IMR-90 (cell line): ENCODE results near the gene PAX2. TPM values are rescaled to one million over a fixed set of nuclear protein-coding genes. Genes with fewer than 3 reads are reported as not detected.

Experiments
- ATAC-seq: fragments of 200-7000 bp; cut with Tn5 transposase; 2 replicates; pipeline ENCODE4 v1.9.1; 2020; ENCODE audit warnings: low read depth, mild to moderate bottlenecking, moderate library complexity
- BruUV-seq: library from RNA; stranded (reverse); fragments of 400-500 nt; replicated peaks from 2 replicates; lab custom pipeline; 2021; lab: Mats Ljungman, UMichigan
- CTCF ChIA-PET: fragments of 300-600 bp; formaldehyde crosslinking; extraction: SDS; loops from one replicate; lab custom pipeline; 2021; ENCODE audit warnings: antibody characterized with exemption; lab: Yijun Ruan, JAX
- POLR2A ChIA-PET: fragments of 300-600 bp; sonication (Branson Sonifier 250); formaldehyde crosslinking; loops from one replicate; lab custom pipeline; 2022; ENCODE audit warnings: antibody characterized with exemption; ENCODE audit not compliant: unreplicated experiment; lab: Charles Lee
- DNase-seq: peaks from one replicate; pipeline ENCODE4 v3.0.0; 2013
- H2AFZ ChIP-seq: replicated peaks from 2 replicates; pipeline ENCODE3; 2013; ENCODE audit warnings: low read length, mild to moderate bottlenecking; ENCODE audit not compliant: poor library complexity
- H2AK5ac ChIP-seq: 2 replicates; pipeline ENCODE4 v1.6.1; 2013; ENCODE audit warnings: low read depth, low read length, inconsistent platforms
- H2AK9ac ChIP-seq: replicated peaks from 2 replicates; pipeline ENCODE3; 2013; ENCODE audit warnings: mild to moderate bottlenecking, low read depth, low read length, moderate library complexity; ENCODE audit not compliant: poor library complexity
- H2BK120ac ChIP-seq: 2 replicates; pipeline ENCODE4 v1.6.1; 2013; ENCODE audit warnings: low read depth, low read length, inconsistent platforms
- H2BK15ac ChIP-seq: 3 replicates; pipeline ENCODE4 v1.6.1; 2013; ENCODE audit warnings: low read depth, low read length, inconsistent platforms
- H2BK20ac ChIP-seq: 2 replicates; pipeline ENCODE4 v1.6.1; 2013; ENCODE audit warnings: low read depth, mild to moderate bottlenecking, inconsistent platforms, low read length, moderate library complexity
- H2BK5ac ChIP-seq: 2 replicates; pipeline ENCODE4 v1.6.1; 2013; ENCODE audit warnings: mild to moderate bottlenecking, low read depth, low read length, inconsistent platforms; ENCODE audit not compliant: poor library complexity, severe bottlenecking
- H3K14ac ChIP-seq: replicated peaks from 2 replicates; pipeline ENCODE4 v1.6.1; 2013; ENCODE audit warnings: low read depth, low read length, inconsistent platforms
- H3K18ac ChIP-seq: 2 replicates; pipeline ENCODE4 v1.6.1; 2013; ENCODE audit warnings: low read depth, low read length, control low read depth
- H3K23ac ChIP-seq: 2 replicates; pipeline ENCODE4 v1.6.1; 2013; ENCODE audit warnings: low read depth, low read length, inconsistent platforms
- H3K27ac ChIP-seq: 2 replicates; pipeline ENCODE4 v1.5.1; 2013; ENCODE audit warnings: mild to moderate bottlenecking, control low read depth, low read length; ENCODE audit not compliant: insufficient read depth
- H3K27me3 ChIP-seq: 2 replicates; pipeline ENCODE4 v1.6.1; 2013; ENCODE audit warnings: low read length; ENCODE audit not compliant: control insufficient read depth, insufficient read depth
- H3K36me3 ChIP-seq: 2 replicates; pipeline ENCODE4 v1.6.1; 2013; ENCODE audit warnings: low read length, mixed read lengths; ENCODE audit not compliant: control insufficient read depth, insufficient read depth
- H3K4ac ChIP-seq: 2 replicates; pipeline ENCODE4 v1.6.1; 2013; ENCODE audit warnings: low read depth, low read length, inconsistent platforms
- H3K4me1 ChIP-seq: 2 replicates; pipeline ENCODE4 v1.6.1; 2013; ENCODE audit warnings: low read length, mixed read lengths; ENCODE audit not compliant: control insufficient read depth, insufficient read depth
- H3K4me2 ChIP-seq: 2 replicates; pipeline ENCODE4 v1.6.1; 2013; ENCODE audit warnings: low read depth, mild to moderate bottlenecking, control low read depth, low read length, moderate library complexity
- H3K4me3 ChIP-seq: 2 replicates; pipeline ENCODE4 v1.5.1; 2013; ENCODE audit warnings: low read depth, mild to moderate bottlenecking, control low read depth, low read length, moderate library complexity; ENCODE audit not compliant: insufficient read depth
- H3K56ac ChIP-seq: 2 replicates; pipeline ENCODE4 v1.6.1; 2013; ENCODE audit warnings: low read length, inconsistent platforms; ENCODE audit not compliant: insufficient read depth; ENCODE audit errors: extremely low read depth
- H3K79me1 ChIP-seq, 2 experiments: 2 replicates each; pipeline ENCODE4 v1.6.1; 2013; ENCODE audit warnings: low read length in 2 of 2, inconsistent platforms in 1 of 2, low read depth in 1 of 2
- H3K9ac ChIP-seq: 2 replicates; pipeline ENCODE4 v1.6.1; 2013; ENCODE audit warnings: low read depth, low read length, control low read depth
- H3K9me1 ChIP-seq: 2 replicates; pipeline ENCODE4 v1.6.1; 2013; ENCODE audit warnings: low read length, inconsistent platforms; ENCODE audit not compliant: insufficient read depth
- H3K9me3 ChIP-seq: 2 replicates; pipeline ENCODE4 v1.6.1; 2013; ENCODE audit warnings: low read length; ENCODE audit not compliant: control insufficient read depth, insufficient read depth
- H4K20me1 ChIP-seq: 2 replicates; pipeline ENCODE4 v1.6.1; 2013; ENCODE audit warnings: low read length, inconsistent platforms; ENCODE audit not compliant: insufficient read depth
- H4K5ac ChIP-seq: 2 replicates; pipeline ENCODE4 v1.6.1; 2013; ENCODE audit warnings: mild to moderate bottlenecking, low read depth, low read length, control low read depth
- H4K8ac ChIP-seq, 2 experiments: 2 replicates each; pipeline ENCODE4 v1.6.1; 2013; ENCODE audit warnings: low read depth in 2 of 2, low read length in 2 of 2, control low read depth in 1 of 2, inconsistent platforms in 1 of 2
- H4K91ac ChIP-seq: 2 replicates; pipeline ENCODE4 v1.6.1; 2013; ENCODE audit warnings: low read depth, low read length, inconsistent platforms; ENCODE audit not compliant: insufficient read depth
- MAFK ChIP-seq: IDR thresholded peaks from 2 replicates; pipeline ENCODE4 v1.6.1; 2012; ENCODE audit warnings: low read depth, low read length, improper control_type of control experiment
- SMC3 ChIP-seq: fragments of 150-350 bp; IDR thresholded peaks from 2 replicates; pipeline ENCODE4 v1.6.1; 2016; ENCODE audit warnings: low read depth, mild to moderate bottlenecking, antibody characterized with exemption, low read length, moderate library complexity
- whole genome bisulfite sequencing, 2 experiments: methylation state at CpG; one replicate each; pipeline versions ENCODE4 v1.1.5 to v1.1.7; 2013; ENCODE audit warnings: missing lambda C conversion rate in 2 of 2; ENCODE audit not compliant: insufficient read length in 1 of 2; ENCODE audit errors: extremely low coverage in 2 of 2; 5-methylcytosine and 5-hydroxymethylcytosine counted together
- dilution Hi-C: fragments of 300-500 bp; cut with HindIII; formaldehyde crosslinking; loops from one replicate; pipeline ENCODE4 v1.14.3; 2018; ENCODE audit warnings: low sequenced_read_pairs; ENCODE audit not compliant: unreplicated experiment
- in situ Hi-C: fragments of 300-500 bp; cut with MboI; formaldehyde crosslinking; loops from 3 replicates; pipeline ENCODE4 v1.14.3; 2019; ENCODE audit warnings: low sequenced_read_pairs, inconsistent platforms, mixed read lengths
- intact Hi-C: fragments of 100-400 bp; cut with micrococcal nuclease; formaldehyde crosslinking; loops from 2 replicates; pipeline ENCODE4 v1.10.0; 2022
- polyA plus RNA-seq, 3 experiments: library from polyadenylated mRNA; depleted of rRNA; stranded (reverse); fragments of >200 nt; gene quantifications; 2 replicates each; pipeline ENCODE4 v1.2.3, GENCODE V29; 2012; ENCODE audit warnings: low replicate concordance in 1 of 3
- total RNA-seq: library from RNA; depleted of rRNA; stranded (reverse); fragments of >200 nt; gene quantifications from 2 replicates; pipeline ENCODE4 v1.2.3, GENCODE V29; 2012

PAX2 gene
- total and polyA plus RNA-seq, 2 of the 4 experiments (the other 2 are of a cell fraction): not detected

DNA sequence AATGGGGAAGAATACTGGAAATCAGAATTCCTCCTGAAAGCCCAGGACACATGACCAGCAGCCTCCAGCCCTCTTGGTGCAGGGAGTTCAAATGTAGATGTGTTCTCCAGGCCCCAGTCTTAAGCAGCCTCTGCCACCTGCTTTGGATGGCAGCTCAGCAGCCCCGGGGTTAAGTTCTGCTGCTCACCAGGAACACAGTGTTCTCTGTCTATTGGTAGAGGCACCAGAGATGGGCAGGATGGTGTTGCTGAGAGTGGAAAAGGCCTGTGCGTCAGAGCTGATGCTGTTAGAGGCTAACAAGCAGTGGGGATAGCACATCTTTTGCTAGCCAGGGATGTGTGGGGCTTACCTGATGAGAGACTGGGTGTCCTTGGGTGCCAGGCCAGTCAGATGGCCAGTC is 56.8 kb downstream of the PAX2 start:
- Histone ChIP-seq H3K36me3 (no peaks in the 10 kb centered on the region), H3K4me1 (no peaks in the 10 kb centered on the region), H3K14ac (no peak overlapping the region), H2BK120ac (no peak overlapping the region), H3K4me3 (no peak overlapping the region), H3K56ac (no peak overlapping the region), H3K23ac (no peak overlapping the region), H3K4me2 (no peak overlapping the region), H2AK5ac (no peak overlapping the region), H3K9me1 (no peaks in the 10 kb centered on the region), H4K91ac (no peak overlapping the region), H3K9ac (no peak overlapping the region), H3K18ac (no peak overlapping the region), H3K4ac (no peak overlapping the region), H4K8ac (no peak overlapping the region), H2BK15ac (no peak overlapping the region), H3K79me1 (no peaks in the 10 kb centered on the region), H2BK20ac (no peak overlapping the region), H4K5ac (no peak overlapping the region), H3K27ac (no peak overlapping the region), H2BK5ac (no peak overlapping the region), H3K27me3 (peaks cover 65% of the 10 kb centered on the region), H4K20me1 (no peaks in the 10 kb centered on the region), H3K9me3 (no peaks in the 10 kb centered on the region), H2AFZ (no peak overlapping the region), H2AK9ac (no peak overlapping the region)
- BruUV-seq: no TSS peak
- no CpG with 5 or more reads among the region's 2 CpGs for WGBS, 2 experiments
- CTCF ChIA-PET: no interaction called here
- DNase-seq (no peak), ATAC-seq (no peak)
- dilution Hi-C loops: no loop called here
- in situ Hi-C loops: no loop called here
- intact Hi-C loops: no loop called here
- no peak for TF ChIP-seq MAFK
- no peak for TF ChIP-seq SMC3
- POLR2A ChIA-PET: no interaction called here
